ENCODE results near the gene CRABP2.

The CRABP2 gene

GRCh38 chr1:156708218-156708661 lies 2.9 kb upstream of the CRABP2 start:
- no peak for DNase-seq (ENCODE audit: low spot score)

DNA sequence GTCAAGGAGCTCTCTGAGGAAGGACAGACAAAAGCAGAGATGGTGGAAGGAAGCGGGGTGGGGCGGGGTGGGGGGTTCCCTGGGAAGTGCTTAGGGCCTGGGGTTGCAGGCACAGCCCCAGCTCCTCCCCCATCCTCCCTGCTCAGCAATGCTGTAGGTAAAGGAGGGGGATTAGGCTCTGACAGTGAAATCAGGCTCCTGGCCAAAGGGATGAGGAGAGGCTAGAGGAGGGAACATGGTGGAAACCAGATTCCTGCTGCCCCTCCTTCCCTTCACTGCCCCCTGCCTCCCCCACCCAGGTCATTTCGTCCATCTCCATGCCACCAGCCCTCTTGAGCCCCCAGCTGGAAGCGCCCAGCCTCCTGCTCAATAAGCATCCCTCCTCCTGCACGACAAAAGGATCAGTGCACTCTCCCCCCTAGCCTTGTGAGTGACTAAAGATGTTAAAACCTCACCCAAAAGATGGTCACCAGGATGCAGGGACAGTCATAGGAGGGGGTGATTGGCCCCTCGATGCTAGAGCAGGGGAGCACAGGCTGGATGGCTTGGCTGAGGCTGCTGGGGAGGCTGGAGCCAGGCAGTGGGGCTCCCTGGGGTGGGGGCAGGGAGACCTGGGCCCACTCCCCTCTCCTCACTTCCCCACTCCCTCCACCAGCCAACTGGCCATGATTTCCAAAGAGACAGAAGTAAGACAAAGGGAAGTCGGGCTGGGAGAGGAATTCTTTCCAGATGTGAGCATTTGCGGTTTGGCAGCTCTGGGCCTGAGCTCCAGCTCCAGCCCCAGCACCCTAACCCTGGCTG lies 2.2 kb upstream of the CRABP2 start:
- DNase-seq (ENCODE audit: low spot score), result no peak

DNA sequence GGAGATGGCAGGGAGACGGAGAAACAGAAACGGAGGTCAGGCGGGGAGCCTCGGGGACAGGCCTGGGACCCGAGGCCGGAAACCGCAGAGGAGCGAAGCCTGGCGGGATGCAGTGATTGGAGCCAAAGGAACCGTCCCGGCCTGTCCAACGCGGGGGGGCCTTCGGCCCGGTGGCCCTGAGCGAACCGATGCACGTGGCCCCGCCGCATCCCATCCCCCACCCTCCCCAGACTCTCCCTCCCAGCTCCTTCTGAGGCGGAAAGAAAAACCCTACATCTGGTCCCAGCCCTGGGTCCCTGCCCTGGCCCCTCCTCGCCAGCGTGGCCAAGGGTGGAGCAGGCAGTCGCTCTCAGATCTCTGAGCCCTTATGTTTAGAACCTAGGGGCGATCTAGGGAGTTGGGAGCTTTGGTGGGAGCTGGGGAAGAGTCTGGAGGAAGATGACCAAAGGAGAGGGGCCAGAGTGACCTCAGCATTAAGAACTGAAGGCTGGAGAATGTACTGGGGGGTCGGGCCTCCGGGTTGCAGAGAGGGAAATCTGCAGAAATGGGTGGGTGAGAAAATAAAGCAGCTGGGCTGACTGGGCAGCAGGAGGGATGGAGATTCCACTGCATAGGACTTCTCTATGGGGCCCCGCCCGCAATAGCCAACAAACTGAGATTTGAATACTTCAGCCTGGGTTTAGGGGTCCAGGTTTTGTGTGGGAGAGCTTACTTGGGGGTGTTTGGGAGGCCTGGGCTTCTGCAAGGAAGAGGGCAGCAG lies 1.5 kb upstream of the CRABP2 start:
- DNase-seq (ENCODE audit: low spot score), result no peak

- no peak for DNase-seq (ENCODE audit: low spot score)
These were observed 704 bp upstream of the CRABP2 start for GRCh38 chr1:156705918-156706656.

- no peak for DNase-seq (ENCODE audit: low spot score)
These were observed 458 bp downstream of the CRABP2 start for GRCh38 chr1:156704930-156705320.

- no peak for DNase-seq (ENCODE audit: low spot score)
These were observed 1.1 kb downstream of the CRABP2 start for GRCh38 chr1:156704166-156704711.

- no peak for DNase-seq (ENCODE audit: low spot score)
These were observed 1.6 kb downstream of the CRABP2 start for GRCh38 chr1:156703741-156704140.

- DNase-seq (ENCODE audit: low spot score), result no peak
These were observed 2.0 kb downstream of the CRABP2 start for GRCh38 chr1:156703336-156703735.

DNA sequence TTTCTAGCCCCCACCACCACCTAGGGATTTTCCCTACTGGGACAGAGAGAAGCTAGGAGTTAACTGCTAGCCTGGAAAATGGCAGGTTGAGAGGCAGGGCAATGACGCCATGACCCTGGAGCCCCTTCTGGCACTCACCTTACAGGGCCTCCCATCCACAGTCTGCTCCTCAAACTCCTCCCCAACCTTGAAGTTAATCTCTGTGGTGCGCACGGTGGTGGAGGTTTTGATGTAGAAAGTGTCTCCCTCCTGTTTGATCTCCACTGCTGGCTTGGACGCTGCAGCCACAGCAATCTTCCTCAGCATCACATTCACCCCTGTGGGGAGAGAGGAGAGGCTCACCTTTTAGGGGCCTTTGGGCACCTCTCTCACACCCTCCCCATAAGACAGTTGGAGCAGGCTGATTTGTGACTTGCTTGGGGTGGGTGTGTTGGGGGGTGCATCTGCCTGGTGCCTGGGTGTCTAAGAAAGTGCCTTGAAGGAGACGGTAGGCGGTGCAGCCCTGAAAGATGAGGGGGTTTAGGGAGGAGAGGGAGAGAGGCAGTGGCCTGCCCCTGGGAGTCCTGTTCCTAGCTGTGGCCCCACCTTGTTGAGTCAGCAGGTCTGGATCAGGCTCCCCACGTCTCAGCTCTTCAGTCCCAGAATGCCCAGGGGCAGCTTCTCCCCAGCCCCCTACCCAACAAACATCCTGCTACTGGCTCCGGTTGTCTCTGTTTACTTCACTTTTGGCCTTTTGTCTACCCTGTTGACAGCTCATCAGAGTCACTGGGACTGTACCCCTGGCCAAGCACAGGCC lies 4.4 kb downstream of the CRABP2 start:
- DNase-seq (ENCODE audit: low spot score), result no peak

- DNase-seq (ENCODE audit: low spot score), result no peak
These were observed 6.4 kb downstream of the CRABP2 start for GRCh38 chr1:156698995-156699394.

DNA sequence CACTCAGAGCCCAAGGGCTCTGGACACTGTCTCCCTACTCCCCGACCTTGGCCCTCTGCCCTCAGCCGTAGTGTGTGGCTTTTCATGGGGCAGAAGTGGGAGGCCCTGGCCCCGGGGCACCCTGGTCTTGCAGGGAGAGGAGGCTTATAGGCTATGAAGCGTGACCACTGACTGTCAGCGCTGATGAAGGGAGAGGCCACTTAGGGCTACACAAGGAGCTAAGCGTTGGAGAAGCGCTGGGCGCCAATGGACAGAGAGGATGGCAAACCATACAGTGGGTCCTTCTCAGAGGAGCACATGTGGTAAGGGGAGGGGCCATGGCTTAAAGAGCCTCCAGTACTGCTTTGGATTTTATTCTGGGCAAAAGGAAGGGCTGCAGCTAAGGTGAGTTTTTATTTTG lies 7.9 kb downstream of the CRABP2 start:
- DNase-seq (ENCODE audit: low spot score), result no peak

GRCh38 chr1:156696755-156697154 lies 8.6 kb downstream of the CRABP2 start:
- no peak for DNase-seq (ENCODE audit: low spot score)

GRCh38 chr1:156694690-156694962 lies 10.8 kb downstream of the CRABP2 start:
- DNase-seq (ENCODE audit: low spot score), result no peak

- DNase-seq (ENCODE audit: low spot score), result no peak
These were observed 11.3 kb downstream of the CRABP2 start for GRCh38 chr1:156693848-156694689.

DNA sequence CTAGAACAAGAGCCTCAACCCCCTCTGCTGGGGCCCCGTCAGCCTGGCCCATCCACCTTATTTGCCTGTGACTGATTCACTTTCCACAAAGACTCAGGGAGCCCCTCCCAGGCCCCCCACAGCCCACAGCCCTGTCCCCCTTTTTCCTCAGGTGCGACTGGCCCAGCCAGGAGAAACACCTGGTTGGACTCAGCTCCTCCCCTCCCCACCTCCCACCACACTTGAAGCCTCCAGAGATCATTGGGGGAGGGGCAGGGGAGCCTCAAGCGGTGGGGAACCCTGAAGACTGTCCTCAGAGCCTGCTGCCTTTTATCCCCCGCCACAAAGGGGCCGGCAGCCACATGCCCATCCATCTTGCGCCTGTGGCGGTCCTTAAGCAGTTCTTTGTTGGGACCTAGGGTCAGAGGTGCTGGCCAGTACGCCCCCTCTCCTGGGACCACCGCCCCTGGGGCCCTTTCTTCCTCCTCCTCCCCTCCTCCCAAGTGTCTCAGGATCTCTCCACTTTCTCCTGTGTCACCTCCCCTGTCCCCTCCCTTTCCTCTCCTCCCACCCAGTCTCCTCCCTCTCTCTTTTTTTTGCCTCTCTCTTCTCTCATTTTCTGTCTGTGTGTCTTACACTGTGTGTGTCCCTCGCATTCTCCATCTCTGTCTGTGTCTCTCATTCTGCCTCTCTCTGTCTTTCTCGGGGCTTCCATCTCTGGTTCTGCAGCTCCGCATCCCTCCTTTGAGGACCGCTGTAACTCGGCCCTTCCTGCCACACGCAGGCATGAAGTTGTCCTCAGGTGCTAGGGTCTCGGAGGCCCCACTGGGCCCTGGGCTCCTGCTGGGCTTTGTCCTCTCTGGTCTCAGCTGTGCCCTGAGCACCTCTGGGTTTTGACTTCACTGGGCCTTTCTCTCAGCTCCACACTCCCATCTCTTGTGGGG lies 12.2 kb downstream of the CRABP2 start:
- DNase-seq (ENCODE audit: low spot score), result no peak

- no peak for DNase-seq (ENCODE audit: low spot score)
These were observed 12.9 kb downstream of the CRABP2 start for GRCh38 chr1:156692441-156692924.

DNA sequence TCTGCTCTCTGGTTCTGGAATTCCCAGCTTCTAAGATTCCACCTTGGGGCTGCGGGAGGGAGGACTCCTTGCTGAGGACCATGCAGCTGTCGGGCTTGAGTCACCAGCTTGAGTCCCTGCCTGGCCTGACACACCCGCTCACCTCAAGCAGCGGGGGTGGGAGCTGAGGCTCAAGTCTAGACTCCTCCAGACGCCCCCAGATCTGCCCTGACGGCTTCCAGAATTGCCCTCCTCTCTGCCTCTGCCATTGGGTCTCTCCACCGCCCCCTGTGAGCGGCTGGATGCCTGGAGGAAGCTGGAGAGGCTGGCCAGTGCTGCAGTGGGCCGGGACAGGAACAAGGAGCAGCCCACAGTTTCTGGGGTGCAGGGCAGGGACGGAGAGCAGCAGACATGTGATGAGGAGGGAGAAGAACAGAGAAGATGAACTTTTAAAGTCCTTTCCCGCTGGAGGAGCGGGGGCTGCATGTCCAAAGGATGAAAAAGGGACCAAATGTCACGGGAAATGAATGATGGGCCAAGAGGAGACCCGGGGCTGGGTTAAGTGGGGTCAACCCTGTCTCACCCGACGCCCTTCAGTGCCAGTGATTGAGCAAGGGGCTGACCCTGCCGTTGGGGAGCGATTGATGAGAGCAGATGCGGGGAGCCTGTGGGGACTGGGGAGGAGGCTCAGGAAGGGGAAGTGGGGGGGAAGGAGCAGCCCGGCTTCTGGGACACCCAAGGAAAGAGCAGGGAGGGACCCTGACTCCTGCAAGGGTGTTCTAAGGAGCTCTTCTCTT lies 13.5 kb downstream of the CRABP2 start:
- DNase-seq (ENCODE audit: low spot score), result no peak

DNA sequence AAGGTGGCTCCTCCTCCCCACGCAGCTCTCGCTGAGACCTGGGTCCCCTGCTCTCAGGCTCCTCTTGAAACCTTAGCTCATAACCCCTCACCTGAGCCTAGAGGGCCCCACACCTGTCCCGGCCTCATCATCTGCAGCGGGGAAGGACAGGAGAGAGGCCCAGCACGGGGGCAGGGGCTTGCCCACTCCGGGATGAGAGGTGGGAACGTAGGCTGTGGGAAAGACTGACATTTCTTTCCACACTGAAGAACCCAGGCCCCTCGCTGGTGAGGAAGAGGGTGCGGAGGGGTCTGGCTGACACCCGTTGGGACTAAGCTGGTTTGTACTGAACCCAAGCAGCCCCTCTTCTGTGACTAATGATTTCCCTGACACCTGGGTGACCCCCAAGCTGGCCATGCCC lies 14.2 kb downstream of the CRABP2 start:
- no peak for DNase-seq (ENCODE audit: low spot score)

- no peak for DNase-seq (ENCODE audit: low spot score)
These were observed 14.7 kb downstream of the CRABP2 start for GRCh38 chr1:156690675-156691036.
